Vagina (tissue), 2 donors: ENCODE results near the gene TP73.

Experiments
- CTCF ChIP-seq, 3 experiments: fragments of 450-650 bp in 2 of 3; fragments of 200-600 bp in 1 of 3; sonication (generic) in 1 of 3; IDR thresholded peaks; one replicate each; pipeline ENCODE4 v1.5.1; 2017 to 2019; ENCODE audit warnings: antibody characterized with exemption in 3 of 3, mild to moderate bottlenecking in 2 of 3, moderate library complexity in 2 of 3
- POLR2A ChIP-seq, 2 donors: fragments of 450-650 bp; IDR thresholded peaks; one replicate each; pipeline ENCODE4 v1.6.1; 2017; ENCODE audit warnings: antibody characterized with exemption in 2 of 2, mild to moderate bottlenecking in 2 of 2, moderate library complexity in 2 of 2
- POLR2AphosphoS5 ChIP-seq, 2 donors: sonication (generic); formaldehyde crosslinking; IDR thresholded peaks; one replicate each; pipeline ENCODE4 v1.9.0; 2017; ENCODE audit warnings: antibody characterized with exemption in 2 of 2, mild to moderate bottlenecking in 2 of 2, low read depth in 1 of 2; ENCODE audit not compliant: insufficient read depth in 1 of 2

- TF ChIP-seq POLR2AphosphoS5 (IDR thresholded peaks at IDR 0.05; ENCODE audit: insufficient read depth in 1 of 2, low read depth in 1 of 2) (no peak), CTCF (IDR thresholded peaks at IDR 0.05) (no peak), POLR2A (IDR thresholded peaks at IDR 0.05) (no peak)
Observed at GRCh38 chr1:3736131-3736561, 83.8 kb downstream of the TP73 start.
